NCI-H1105 (cell line): Measurements from ENCODE around the gene TRAPPC10.
A peak's percentile ranks its signal among the peaks of the same experiment; 100 is the strongest.

Experiments used
- DNase-seq: peaks from one replicate; lab custom pipeline; 2025; lab: John Stamatoyannopoulos, UW

TRAPPC10 gene

DNA sequence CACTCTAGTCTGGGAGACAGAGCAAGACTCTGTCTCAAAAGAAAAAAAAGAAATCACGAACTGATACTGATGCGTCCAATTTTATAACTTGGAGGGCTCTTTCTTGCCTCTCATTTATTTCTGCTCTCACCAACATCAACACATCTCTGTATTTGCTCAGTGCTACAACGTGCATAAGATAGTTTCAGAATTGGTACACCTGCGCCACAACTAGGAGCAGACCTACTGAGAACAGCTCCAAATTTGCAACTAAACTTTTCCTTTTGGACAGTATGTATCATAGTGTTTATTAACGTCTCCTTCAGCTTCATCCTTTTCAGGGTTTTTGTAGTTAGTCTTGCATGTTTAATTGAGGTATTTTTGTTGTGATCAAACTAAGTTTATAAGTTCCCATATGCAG is 27.7 kb downstream of the TRAPPC10 start:
- no peak for DNase-seq

DNA sequence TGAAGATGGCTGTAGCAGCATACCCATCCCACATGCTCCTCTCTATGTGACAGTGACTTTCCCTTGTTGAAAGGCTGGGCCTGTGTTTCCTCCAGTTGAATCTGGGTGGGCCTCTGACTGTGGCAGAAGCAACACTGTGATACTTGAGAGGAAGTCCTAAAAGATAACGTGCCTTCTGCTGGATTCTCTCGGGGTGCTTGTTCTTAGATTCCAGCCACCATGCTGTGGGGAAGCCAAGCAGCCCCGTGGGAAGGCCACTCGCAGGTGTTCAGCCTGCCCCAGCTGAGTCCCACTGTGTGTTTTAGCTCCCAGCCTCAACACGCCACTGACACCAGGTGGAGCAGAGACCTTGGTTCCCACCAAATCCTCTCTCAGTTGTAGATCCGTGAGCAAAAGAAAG is 31.5 kb downstream of the TRAPPC10 start:
- no peak for DNase-seq

DNA sequence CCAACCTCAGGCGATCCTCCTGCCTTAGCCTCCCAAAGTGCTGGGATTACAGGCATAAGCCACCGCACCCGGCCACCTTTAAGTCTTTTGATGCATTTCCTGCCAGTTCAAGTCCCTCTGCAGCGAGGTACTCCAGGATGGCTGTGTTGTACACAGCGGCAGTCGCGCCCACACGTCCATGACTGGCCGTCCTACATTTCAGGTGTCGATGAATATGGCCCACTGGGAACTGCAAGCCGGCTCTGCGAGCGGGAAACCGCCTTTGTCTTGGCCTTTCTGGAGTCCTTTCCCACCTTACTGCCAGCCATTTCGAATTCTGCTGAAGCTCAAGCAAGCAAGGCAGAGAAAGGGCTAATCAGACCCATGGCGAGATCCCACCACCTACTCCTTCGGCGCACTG is 34.6 kb downstream of the TRAPPC10 start:
- DNase-seq: no peak

DNA sequence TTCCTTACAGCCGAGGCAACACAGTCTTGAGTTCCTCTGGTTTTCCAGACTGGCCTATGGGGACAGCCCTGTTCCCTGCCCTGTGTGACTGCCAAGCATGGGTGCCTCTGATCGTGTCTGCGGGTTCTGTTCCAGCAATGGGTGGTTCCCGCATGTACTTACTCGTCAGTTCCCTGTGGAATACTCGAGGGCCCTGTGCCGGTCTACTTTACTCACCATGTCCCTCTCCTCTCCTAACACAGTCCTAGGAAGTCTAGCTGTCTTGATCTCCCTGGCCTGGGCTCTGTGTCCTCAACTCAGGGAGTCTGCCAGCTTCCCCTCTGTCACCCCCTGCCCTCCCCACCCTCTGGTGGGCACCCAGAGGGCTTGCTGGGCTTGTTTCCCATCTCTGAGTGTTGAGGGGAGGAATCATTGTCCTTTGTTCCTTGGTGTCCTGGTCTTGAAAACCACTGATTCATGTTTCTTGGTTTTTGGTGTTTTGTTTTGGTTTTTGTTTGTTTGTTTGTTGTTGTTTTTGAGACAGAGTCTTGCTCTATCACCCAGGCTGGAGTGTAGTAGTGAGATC is 36.0 kb downstream of the TRAPPC10 start:
- DNase-seq: no peak

DNA sequence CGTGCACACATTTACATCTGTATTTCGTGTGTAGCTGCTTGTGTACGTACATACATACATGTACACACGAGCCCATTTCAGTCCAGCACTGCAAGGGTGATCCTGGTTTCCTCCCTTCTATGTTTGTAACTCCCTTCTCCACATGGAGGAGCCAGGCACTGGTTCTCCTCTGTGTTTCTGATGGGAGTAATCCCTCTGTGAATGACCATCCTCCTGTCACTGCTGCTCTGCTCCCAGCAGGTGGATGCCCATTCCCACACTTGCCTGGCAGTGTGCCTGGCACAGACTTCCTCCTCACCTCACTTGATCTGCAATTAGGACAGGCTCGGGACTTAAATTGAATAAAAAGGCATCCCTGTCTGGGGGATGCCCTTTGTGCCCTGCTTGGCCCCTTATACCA is 37.1 kb downstream of the TRAPPC10 start:
- DNase-seq: no peak

DNA sequence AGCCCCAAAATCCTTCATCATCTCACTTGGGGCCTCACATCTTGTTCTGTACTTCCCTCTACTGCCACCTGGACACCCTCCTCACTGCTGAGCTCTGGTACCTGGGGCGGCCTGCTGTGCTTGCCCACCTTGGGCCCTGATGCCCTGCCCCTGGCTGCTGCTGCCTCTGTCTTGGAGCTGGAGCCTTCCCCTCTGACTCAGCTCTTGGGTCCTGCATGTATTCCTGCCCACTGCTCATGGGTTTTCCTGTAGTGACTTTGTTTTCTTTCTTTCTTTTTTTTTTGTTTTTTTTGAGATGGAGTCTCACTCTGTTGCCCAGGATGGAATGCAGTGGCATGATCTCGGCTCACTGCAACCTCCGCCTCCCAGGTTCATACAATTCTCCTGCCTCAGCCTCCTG is 37.5 kb downstream of the TRAPPC10 start:
- DNase-seq: no peak

DNA sequence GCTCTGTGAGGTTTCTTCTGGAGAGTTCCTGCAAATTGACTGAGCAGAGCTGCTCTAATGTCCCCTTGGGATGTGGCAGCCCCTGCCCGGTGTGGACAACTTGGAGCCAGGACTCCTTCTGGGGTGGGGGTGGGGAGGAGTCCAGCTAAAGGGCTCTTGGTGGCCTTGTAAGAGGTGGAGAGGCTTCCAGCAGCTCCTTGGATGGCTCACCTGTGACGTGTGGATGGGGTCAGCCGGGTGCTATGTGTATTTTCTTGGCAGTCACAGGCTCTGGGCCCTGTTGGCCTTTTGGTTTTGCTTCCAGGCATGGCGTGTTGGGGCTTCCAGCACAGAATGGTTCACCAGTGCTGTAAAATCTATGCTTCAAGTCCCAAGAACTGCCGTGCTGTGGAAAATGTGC is 38.2 kb downstream of the TRAPPC10 start:
- no peak for DNase-seq

DNA sequence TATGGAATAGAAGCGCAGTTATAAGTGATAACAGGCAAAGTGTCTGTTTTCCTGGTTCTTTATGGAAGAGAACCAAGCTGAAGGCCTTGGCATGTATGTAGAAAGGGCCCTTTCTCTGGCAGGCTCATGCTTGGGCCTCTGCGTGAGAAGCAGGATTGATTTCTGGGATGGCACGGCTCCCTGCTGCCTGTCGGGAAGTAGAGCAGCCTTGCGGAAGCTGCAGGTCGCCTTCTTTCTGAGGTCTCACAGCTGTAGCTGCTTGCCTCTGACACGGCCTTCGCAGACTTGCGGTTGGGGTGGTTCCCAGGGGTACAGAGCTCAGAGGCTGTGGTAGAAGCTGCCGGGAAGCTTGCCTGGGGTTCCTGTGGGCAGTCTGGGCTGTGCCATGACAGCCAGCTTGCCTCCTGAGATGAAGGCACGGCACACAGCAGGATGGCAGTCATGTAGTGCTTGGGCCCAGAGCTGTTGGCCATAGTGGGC is 39.4 kb downstream of the TRAPPC10 start:
- DNase-seq: no peak

DNA sequence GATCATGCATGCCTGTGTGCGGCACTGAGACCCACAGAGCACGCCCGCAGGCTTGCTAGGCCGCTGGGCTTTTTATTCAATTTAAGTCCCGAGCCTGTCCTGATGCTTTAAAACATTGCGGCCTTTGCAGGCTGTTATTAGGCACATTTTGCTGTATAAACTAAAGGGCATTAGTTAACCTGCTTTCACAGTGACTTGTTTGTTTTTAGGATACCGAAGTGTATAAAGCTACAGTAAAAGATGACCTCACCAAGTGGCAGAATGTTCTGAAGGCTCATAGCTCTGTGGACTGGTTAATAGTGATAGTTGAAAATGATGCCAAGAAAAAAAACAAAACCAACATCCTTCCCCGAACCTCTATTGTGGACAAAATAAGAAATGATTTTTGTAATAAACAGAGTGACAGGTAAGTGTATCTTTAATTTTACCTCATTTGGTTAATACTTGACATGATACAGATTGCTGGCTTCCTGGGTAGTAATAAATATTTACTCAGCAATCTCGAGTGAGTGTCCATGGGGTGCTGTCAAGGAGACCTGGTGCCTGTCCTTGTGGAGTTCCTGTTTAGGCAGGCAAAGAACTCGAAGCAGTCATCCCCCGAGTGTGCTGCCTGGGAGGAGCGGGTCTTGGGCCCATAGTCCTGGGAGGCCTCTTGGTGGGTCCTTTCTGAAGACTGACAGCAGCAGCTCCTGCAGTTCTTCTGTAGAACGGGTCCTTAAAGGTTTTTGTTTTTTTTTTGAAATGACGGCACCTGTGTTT is 40.1 kb downstream of the TRAPPC10 start:
- no peak for DNase-seq

DNA sequence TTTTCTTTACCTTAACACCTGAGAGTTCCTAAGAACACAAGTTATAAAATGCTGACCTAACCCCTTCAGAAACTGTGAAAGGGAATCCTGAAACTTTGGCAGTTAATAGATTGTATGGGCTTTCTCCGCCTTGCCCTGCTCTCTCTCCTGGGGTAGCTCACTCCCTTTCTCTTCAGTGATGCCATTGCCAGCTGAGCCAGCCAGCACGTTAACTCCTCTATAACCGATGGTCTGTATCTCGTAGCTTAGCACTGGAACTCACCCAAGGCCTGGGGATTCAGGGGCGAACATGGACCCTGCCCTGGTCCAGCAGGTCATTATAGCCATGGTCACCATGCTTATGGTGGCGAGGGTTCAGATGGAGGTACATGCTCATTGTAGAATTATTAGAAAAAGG is 40.7 kb downstream of the TRAPPC10 start:
- no peak for DNase-seq

DNA sequence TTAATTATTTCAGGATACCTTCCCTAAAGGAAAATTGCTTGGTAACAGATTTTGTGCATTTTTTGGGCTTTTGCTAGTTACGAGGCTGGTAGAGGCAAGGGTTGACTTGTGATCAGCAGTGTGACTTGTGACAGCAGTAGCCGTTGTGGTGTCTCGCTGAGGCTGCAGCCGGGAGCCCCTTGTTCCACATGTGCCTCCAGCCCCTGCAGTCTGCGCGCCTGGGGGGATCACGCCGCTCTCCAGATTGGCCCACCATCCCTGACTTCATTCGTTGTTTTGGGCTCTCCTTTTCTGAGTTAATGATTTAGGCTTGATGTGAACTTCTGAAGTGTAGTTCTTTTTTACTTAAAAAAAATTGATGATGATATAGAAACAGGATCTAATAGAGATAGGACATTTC is 41.5 kb downstream of the TRAPPC10 start:
- no peak for DNase-seq

DNA sequence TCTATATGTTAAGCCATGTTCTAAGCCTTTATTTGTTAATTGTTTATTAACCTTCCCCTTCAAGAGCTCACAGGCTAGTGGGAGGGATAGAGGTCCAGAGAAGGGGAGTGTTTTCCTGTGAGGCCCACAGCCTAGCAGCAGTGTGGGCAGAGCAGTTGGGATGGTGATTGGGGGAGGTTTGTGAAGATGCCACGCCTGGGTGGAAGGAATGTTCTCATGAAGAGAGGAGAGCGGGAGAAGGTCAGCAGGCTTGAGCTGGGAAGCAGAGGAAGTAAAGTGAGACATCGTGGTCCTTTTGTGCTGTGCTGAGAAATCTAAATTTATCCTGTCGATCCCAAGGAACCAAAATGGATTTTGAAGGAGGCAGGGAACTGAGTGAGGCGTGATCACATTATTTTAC is 42.6 kb downstream of the TRAPPC10 start:
- DNase-seq: no peak

DNA sequence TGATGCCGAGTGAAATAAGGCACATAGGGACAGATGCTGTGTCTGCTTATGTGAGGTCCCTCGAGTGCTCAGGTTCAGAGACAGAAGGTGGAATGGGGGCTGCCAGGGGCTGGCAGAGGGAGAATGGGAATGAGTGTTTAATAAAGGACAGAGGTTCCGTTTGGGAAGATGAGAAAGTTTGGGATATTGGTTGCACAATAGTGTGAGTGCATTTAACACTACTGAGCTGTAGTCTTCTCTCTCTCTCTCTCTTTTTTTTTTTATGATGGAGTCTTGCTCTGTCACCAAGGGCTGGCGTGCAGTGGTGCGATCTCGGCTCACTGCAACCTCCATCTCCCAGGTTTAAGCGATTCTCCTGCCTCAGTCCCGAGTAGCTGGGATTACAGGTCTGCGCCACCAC is 44.9 kb downstream of the TRAPPC10 start:
- DNase-seq: no peak

DNA sequence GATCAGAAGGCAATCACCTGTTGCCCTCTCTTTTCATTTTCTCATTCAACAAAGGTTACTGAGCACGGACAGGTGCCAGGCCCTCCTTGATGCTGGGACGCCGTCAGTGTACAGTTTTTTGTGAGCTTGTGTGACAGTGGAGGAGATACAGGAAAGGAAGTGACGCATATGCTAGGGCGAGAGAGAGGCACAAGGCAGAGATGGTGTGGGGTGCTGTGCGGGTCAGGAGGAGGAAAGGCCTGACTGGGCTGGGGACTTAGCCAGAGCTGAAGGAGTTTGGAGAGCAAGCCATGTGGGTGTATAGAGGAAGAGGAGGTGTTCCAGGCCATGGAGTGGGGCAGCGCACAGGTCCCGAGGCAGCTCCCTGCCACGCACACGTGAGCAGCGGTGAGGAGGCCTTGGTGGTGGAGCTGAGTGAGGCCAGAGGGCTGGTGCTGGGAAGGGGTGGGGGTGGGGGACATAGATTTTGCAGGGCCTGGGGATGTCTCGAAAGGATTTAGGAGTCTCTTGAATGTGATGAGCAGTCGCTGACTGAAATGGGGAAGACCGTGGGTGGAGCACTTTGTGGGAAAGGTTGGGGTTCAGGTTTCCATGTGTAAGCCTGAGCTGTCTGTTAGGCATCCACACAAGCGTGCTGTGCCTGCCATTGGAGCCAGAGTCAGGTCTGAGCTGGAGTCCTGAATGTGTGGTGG is 46.0 kb downstream of the TRAPPC10 start:
- no peak for DNase-seq

DNA sequence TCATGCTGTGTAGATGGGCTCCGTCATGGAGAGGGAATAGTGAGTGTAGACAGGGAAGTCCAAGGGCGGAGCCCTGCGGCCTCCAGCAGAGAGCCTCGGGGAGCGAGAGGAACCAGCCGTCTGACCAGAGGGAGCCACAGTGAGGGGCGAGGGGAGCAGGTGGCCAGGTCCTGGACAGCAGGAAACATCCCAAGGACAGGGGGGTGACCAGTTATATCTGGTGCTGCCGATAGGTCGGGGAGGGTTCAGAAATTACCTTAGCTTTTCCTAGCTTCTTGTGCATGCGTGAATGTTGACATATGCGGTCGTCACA is 46.5 kb downstream of the TRAPPC10 start:
- no peak for DNase-seq

DNA sequence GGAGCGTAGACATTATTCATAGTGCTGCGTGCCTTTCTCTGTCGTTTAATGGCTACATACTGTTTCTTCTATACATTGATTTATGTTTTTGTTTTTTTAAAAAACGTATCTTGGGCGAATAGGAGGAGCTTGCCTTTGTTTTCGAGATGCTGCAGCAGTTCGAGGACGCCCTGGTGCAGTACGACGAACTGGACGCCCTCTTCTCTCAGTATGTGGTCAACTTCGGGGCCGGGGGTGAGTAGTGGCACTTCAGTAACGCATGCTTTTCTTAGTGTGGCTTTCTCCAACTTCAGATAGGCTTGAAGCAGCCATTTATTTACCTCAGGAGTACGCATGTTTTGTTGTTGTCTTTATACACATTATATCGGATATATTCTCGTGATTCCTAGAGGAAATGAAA is 46.9 kb downstream of the TRAPPC10 start:
- DNase-seq: no peak

DNA sequence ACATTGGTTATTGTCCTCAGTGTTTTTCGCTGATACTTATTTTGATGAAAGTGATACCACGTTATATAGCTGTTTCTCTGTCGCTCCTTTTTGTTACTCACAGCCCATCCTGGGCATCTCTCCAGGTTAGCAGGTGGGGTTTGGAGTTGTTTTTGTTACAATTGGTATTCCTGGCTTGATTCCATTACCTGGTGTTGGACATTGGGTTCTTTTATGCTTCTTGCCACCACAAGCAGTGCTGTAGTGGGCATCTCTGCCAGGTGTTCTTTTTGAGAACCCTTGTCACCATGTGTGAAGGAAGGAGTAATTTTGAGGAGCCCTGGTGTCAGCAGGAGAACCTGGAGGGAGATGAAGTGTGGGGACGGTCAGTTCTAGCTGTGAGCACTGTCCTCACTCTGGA is 47.6 kb downstream of the TRAPPC10 start:
- DNase-seq: peak; percentile 44

DNA sequence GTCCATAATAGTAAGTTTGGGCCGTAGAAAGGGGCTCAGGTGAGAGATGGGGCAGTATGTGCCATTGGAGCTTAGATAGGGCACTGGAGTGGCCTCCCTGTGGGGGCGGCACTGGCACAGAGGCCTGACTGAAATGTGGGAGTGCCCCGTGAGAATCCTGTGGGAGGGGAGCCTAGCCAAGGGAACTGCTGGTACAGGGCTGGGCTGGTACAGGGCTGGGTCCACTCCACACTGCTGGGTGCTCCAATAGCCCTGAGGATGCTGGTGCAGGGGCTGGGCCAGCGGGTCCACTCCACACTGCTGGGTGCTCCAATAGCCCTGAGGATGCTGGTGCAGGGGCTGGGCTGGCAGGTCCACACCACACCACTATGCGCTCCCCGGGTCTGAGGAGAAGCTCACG is 50.3 kb downstream of the TRAPPC10 start:
- no peak for DNase-seq

DNA sequence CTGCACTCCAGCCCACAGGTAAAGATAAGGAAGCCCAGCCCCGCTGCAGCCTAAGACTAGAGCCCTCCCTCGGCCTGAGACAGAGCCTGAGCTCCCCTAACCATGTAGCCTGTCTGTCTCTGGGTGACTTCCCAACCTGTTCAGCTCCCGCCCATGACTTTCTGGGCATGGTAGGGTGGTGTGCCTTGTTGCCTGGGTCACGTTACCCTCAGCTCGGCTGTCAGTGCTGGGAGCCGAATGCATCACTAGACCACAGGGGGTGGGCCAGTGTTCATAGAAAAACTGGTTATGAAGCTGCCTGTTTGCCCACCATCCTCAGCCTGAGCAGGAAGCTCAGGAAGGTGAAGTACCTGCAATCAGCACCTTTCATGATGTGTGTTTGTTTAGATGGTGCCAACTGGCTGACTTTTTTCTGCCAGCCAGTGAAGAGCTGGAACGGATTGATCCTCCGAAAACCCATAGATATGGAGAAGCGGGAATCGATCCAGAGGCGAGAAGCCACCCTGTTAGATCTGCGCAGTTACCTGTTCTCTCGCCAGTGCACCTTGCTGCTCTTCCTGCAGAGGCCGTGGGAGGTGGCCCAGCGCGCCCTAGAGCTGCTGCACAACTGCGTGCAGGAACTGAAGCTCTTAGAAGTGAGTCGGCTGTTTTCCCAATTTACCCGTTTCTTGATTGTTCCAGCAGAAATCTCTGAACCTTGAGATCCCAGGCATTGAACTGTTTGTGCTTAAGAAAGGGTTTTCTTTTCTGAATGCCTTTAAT is 51.2 kb downstream of the TRAPPC10 start:
- no peak for DNase-seq

DNA sequence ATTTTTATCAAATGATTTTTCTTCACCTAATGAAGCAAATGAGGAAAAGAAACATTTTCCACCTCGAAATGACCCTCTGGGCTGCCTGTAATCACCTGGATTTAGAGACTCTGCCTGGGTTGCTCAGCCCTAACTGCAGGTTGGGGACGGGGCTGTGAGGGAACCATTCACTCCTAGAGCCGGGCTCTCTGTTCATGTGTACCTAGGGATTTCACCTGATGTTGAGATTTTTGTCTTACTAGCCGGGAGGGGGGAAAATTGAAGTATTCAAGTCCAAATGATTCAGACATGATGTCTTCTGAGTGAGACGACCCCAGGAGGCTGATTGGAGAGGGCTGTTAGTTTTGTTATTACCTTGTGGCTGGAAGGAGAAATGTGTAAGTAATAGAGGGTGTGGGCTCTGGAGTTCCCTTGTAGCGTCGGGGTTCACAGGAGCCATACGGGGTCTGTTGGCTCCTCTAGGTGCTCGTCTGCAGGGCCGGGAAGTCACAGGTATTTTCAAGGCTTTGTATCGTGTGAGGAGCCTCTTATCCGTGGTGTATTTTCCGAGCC is 52.8 kb downstream of the TRAPPC10 start:
- no peak for DNase-seq

DNA sequence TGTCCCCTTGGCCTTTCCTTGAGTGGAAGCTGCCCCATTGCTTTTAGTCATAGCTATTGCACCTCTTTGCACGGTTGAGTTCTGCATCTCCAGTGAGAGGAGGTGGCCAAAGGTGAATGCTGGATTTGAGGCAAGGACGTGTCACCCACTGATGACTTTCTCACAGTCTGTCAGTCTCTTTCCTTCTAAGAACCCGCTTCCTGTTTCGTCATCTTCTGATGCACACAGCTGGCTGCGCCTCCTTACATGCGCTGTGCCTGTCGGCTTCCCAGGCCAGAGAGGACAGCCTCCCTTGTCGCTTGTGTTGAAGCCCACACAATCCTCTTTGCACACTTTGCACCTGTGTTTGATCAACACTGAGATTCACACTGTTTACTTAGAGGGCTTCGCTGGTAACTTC is 53.3 kb downstream of the TRAPPC10 start:
- DNase-seq: no peak

DNA sequence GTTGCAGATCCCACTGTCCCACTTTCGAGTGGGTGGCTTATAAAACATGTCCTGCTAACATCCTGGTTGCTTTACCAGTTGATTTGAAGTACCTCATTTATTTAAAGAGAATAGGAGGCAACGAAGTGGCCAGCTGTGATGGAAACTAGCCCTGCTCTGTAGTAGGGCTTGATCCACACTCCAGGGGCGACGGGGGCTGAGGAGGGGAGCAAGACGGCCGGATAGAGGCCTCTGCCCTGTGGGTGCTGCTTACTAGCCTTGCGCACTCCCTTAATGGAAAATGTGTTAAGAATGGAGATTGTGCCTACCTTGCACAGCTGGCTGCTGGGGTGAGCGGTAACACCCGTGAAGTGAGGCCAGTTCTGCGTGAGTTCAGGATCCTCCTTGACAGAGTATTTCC is 54.0 kb downstream of the TRAPPC10 start:
- DNase-seq: no peak
